CD14-positive monocyte (primary cell): ENCODE measurements around the gene NPRL2. TPM values are rescaled to one million over a fixed set of nuclear protein-coding genes. Genes with fewer than 3 reads are reported as not detected.

Experiments used
- DNase-seq, 3 donors: peaks; one replicate each; pipeline ENCODE4 v3.0.0-alpha.2; 2011 to 2022
- H2AFZ ChIP-seq: 2 replicates; pipeline ENCODE4 v1.6.0; 2012; ENCODE audit warnings: mild to moderate bottlenecking, low read depth, low read length, inconsistent platforms; ENCODE audit not compliant: insufficient read depth, poor library complexity, severe bottlenecking
- H3K27ac ChIP-seq, 2 donors: 1 replicate in 1 of 2; 2 replicates in 1 of 2; pipeline ENCODE4 v1.5.1; 2012 to 2013; ENCODE audit warnings: low read length in 2 of 2, control low read depth in 1 of 2, inconsistent platforms in 1 of 2, low read depth in 1 of 2, mild to moderate bottlenecking in 1 of 2
- H3K27me3 ChIP-seq, 2 donors: one replicate each; pipeline versions ENCODE4 v1.6.0 to v1.6.1; 2011 to 2013; ENCODE audit warnings: low read length in 2 of 2; ENCODE audit not compliant: control insufficient read depth in 2 of 2, insufficient read depth in 2 of 2
- H3K36me3 ChIP-seq, 2 donors: replicated peaks in 1 of 2; 1 replicate in 1 of 2; 2 replicates in 1 of 2; pipeline versions ENCODE4 v1.5.1 to v1.6.1; 2012 to 2013; ENCODE audit warnings: low read length in 2 of 2, control low read depth in 1 of 2, inconsistent platforms in 1 of 2, mild to moderate bottlenecking in 1 of 2; ENCODE audit not compliant: insufficient read depth in 2 of 2, control insufficient read depth in 1 of 2
- H3K4me1 ChIP-seq, 2 donors: 1 replicate in 1 of 2; 2 replicates in 1 of 2; pipeline versions ENCODE4 v1.5.1 to v1.6.1; 2012 to 2013; ENCODE audit warnings: low read length in 2 of 2, control low read depth in 1 of 2, inconsistent platforms in 1 of 2, mild to moderate bottlenecking in 1 of 2, moderate library complexity in 1 of 2; ENCODE audit not compliant: insufficient read depth in 2 of 2, control insufficient read depth in 1 of 2
- H3K4me2 ChIP-seq: replicated peaks from 2 replicates; pipeline ENCODE3; 2012; ENCODE audit warnings: low read length, moderate library complexity, mild to moderate bottlenecking; ENCODE audit not compliant: poor library complexity, severe bottlenecking; ENCODE audit errors: extremely low read depth
- H3K4me3 ChIP-seq, 3 experiments: fragments of 200-600 bp in 1 of 3; sonication (generic) in 1 of 3; replicated peaks in 1 of 3; 1 replicate in 2 of 3; 2 replicates in 1 of 3; pipeline ENCODE4 v1.5.1; 2011 to 2013; ENCODE audit warnings: low read length in 3 of 3, mild to moderate bottlenecking in 3 of 3, control low read depth in 2 of 3, low read depth in 2 of 3, inconsistent platforms in 1 of 3, moderate library complexity in 1 of 3
- H3K79me2 ChIP-seq: 2 replicates; pipeline ENCODE4 v1.6.0; 2012; ENCODE audit warnings: mild to moderate bottlenecking, control low read depth, inconsistent platforms, low read length, moderate library complexity; ENCODE audit not compliant: insufficient read depth
- H3K9ac ChIP-seq: 2 replicates; pipeline ENCODE4 v1.6.0; 2017; ENCODE audit warnings: low read length, mild to moderate bottlenecking; ENCODE audit not compliant: insufficient read depth, poor library complexity, severe bottlenecking
- H3K9me3 ChIP-seq, 2 donors: replicated peaks in 1 of 2; 1 replicate in 1 of 2; 2 replicates in 1 of 2; pipeline versions ENCODE4 v1.5.1 to v1.6.1; 2012 to 2013; ENCODE audit warnings: low read length in 2 of 2, control low read depth in 1 of 2; ENCODE audit not compliant: control insufficient read depth in 1 of 2, insufficient read depth in 1 of 2
- H4K20me1 ChIP-seq: 2 replicates; pipeline ENCODE4 v1.6.0; 2012; ENCODE audit warnings: mild to moderate bottlenecking, low read length, control low read depth, moderate library complexity; ENCODE audit not compliant: insufficient read depth
- H3K27ac Mint-ChIP-seq, 7 donors: one replicate each; pipeline ENCODE4 v1.8.0; 2020; ENCODE audit warnings: mild to moderate bottlenecking in 7 of 7, mixed read lengths in 7 of 7, moderate library complexity in 6 of 7, inconsistent platforms in 2 of 7
- H3K27me3 Mint-ChIP-seq, 3 donors: one replicate each; pipeline ENCODE4 v1.8.0; 2021 to 2022; ENCODE audit warnings: low read depth in 3 of 3, mild to moderate bottlenecking in 3 of 3, mixed read lengths in 3 of 3, moderate library complexity in 3 of 3, inconsistent platforms in 1 of 3
- H3K36me3 Mint-ChIP-seq, 2 donors: one replicate each; pipeline ENCODE4 v1.8.0; 2020; ENCODE audit warnings: mixed read lengths in 2 of 2, inconsistent platforms in 1 of 2, mild to moderate bottlenecking in 1 of 2
- H3K4me1 Mint-ChIP-seq: one replicate; pipeline ENCODE4 v1.8.0; 2020; ENCODE audit warnings: mild to moderate bottlenecking, mixed read lengths
- H3K4me3 Mint-ChIP-seq, 2 donors: one replicate each; pipeline ENCODE4 v1.8.0; 2020; ENCODE audit warnings: mild to moderate bottlenecking in 2 of 2, mixed read lengths in 2 of 2, moderate library complexity in 1 of 2
- H3K9me3 Mint-ChIP-seq, 7 donors: one replicate each; pipeline ENCODE4 v1.8.0; 2020 to 2022; ENCODE audit warnings: mixed read lengths in 7 of 7, mild to moderate bottlenecking in 6 of 7, moderate library complexity in 6 of 7, inconsistent platforms in 2 of 7
- CTCF ChIP-seq: fragments of 200-600 bp; IDR thresholded peaks from one replicate; pipeline ENCODE4 v1.8.0; 2022; ENCODE audit warnings: antibody characterized with exemption, mild to moderate bottlenecking
- WGBS: methylation state at CpG from one replicate; pipeline ENCODE4 v1.1.5; 2013; ENCODE audit warnings: missing lambda C conversion rate; ENCODE audit not compliant: insufficient coverage; 5-methylcytosine and 5-hydroxymethylcytosine counted together
- intact Hi-C, 2 donors: fragments of 100-400 bp; cut with micrococcal nuclease; formaldehyde crosslinking; loops; one replicate each; pipeline versions ENCODE4 v1.15.0 to v1.15.1; 2023
- polyA plus RNA-seq, 3 donors: library from polyadenylated mRNA; depleted of rRNA in 1 of 3; unstranded in 2 of 3; stranded (reverse) in 1 of 3; fragments of 300-500 nt in 2 of 3; fragments of >200 nt in 1 of 3; fragmentation: Illumina TruSeq in 2 of 3; gene quantifications; 1 replicate in 2 of 3; 2 replicates in 1 of 3; pipeline ENCODE4 v1.2.3, GENCODE V29; 2012 to 2021

NPRL2 gene
- polyA plus RNA-seq, 3 donors = 20.9 to 37.9 (median 23.5) TPM

- DNase-seq = no peak
- Histone ChIP-seq H3K9ac (no peak overlapping the region), H3K9me3 (no peaks in the 10 kb centered on the region), H3K4me3 (no peak overlapping the region), H3K4me1 (peaks cover 60 to 71% of the 10 kb centered on the region in 2 donors), H2AFZ (no peak overlapping the region), H3K27me3 (no peaks in the 10 kb centered on the region), H3K27ac (no peak overlapping the region), H3K36me3 (peaks cover 44 to 56% of the 10 kb centered on the region in 2 donors), H3K79me2 (peaks cover 81% of the 10 kb centered on the region), H3K4me2 (no peak overlapping the region), H4K20me1 (peaks cover 82% of the 10 kb centered on the region)
- no peak for TF ChIP-seq CTCF
- WGBS = 93% methylated on average over 4 of the region's 7 CpGs
- intact Hi-C loops = loop anchor here (5.0 to 10.0 kb wide), 4 partner anchors 257 to 1040 kb away; partner anchors contain the start of genes CISH (in 1 of the 2), MAPKAPK3 (in 1 of the 2), MON1A (in 1 of the 2) and RBM15B (in 1 of the 2)
- Mint-ChIP-seq H3K9me3 (no peaks in the 10 kb centered on the region), H3K4me1 (peaks cover 63% of the 10 kb centered on the region), H3K36me3 (peaks cover 28 to 50% of the 10 kb centered on the region in 2 donors), H3K4me3 (no peak overlapping the region), H3K27me3 (peaks cover 0 to 2% (median 0%) of the 10 kb centered on the region in 3 donors), H3K27ac (no peak overlapping the region)
These were observed 4.3 kb upstream of the NPRL2 start for GRCh38 chr3:50354850-50355249.

GRCh38 chr3:50354186-50354764, 3.7 kb upstream of the NPRL2 start:
- H3K4me2 ChIP-seq = no peak overlapping the region
- WGBS = 89% methylated on average over 4 of the region's 5 CpGs
- H3K27ac ChIP-seq = no peak overlapping the region
- H3K4me1 ChIP-seq = peaks cover 60 to 71% of the 10 kb centered on the region in 2 donors
- no peak for TF ChIP-seq CTCF
- H3K4me1 Mint-ChIP-seq = peaks cover 64% of the 10 kb centered on the region
- H3K36me3 ChIP-seq = peaks cover 44 to 56% of the 10 kb centered on the region in 2 donors
- H4K20me1 ChIP-seq = peaks cover 82% of the 10 kb centered on the region
- H3K27ac Mint-ChIP-seq = peak overlapping the region in 3 of 7 donors; percentile 30 to 53 (median 42)
- H3K9me3 ChIP-seq = no peaks in the 10 kb centered on the region
- peaks cover 0 to 2% (median 0%) of the 10 kb centered on the region in 3 donors for H3K27me3 Mint-ChIP-seq
- peaks cover 28 to 50% of the 10 kb centered on the region in 2 donors for H3K36me3 Mint-ChIP-seq
- no peak overlapping the region for H3K9ac ChIP-seq
- H3K27me3 ChIP-seq = no peaks in the 10 kb centered on the region
- no peak overlapping the region for H3K4me3 Mint-ChIP-seq
- no peaks in the 10 kb centered on the region for H3K9me3 Mint-ChIP-seq
- no peak overlapping the region for H3K4me3 ChIP-seq
- no peak for DNase-seq
- no peak overlapping the region for H2AFZ ChIP-seq
- peaks cover 85% of the 10 kb centered on the region for H3K79me2 ChIP-seq
- intact Hi-C loops = loop anchor here (5.0 to 10.0 kb wide), 3 partner anchors 258 to 1041 kb away; partner anchors contain the start of genes CISH (in 1 of the 2), MON1A (in 1 of the 2) and RBM15B (in 1 of the 2)
